Progenitor cell of endocrine pancreas (in vitro differentiated cells): ENCODE data around the gene CHURC1. TPM values are rescaled to one million over a fixed set of nuclear protein-coding genes. Genes with fewer than 3 reads are reported as not detected.

Source experiments
- DNase-seq: peaks from one replicate; pipeline ENCODE4 v3.0.0; 2021; ENCODE audit warnings: low spot score; ENCODE audit not compliant: unreplicated experiment
- H3K27ac Mint-ChIP-seq: 2 replicates; pipeline ENCODE4 v1.8.0; 2021; ENCODE audit warnings: mild to moderate bottlenecking, moderate library complexity, mixed read lengths
- H3K27me3 Mint-ChIP-seq: 2 replicates; pipeline ENCODE4 v1.8.0; 2021; ENCODE audit warnings: mixed read lengths
- H3K36me3 Mint-ChIP-seq: 2 replicates; pipeline ENCODE4 v1.8.0; 2022; ENCODE audit warnings: mixed read lengths; ENCODE audit not compliant: insufficient read depth
- H3K4me1 Mint-ChIP-seq: 2 replicates; pipeline ENCODE4 v1.8.0; 2021; ENCODE audit warnings: low read depth, mixed read lengths
- H3K4me3 Mint-ChIP-seq: 2 replicates; pipeline ENCODE4 v1.8.0; 2021; ENCODE audit warnings: low read depth, mild to moderate bottlenecking, moderate library complexity, mixed read lengths
- H3K9me3 Mint-ChIP-seq: 2 replicates; pipeline ENCODE4 v1.8.0; 2021; ENCODE audit warnings: low read depth, mixed read lengths
- total RNA-seq: library from RNA; stranded (reverse); gene quantifications from 2 replicates; pipeline ENCODE4 v1.2.1, GENCODE V29; 2021
- TF ChIP-seq, protein P1 (sequence below): fragments of 200-600 bp; sonication (generic); IDR thresholded peaks from one replicate; pipeline ENCODE4 v1.5.0; 2021; ENCODE audit warnings: antibody characterized with exemption, mild to moderate bottlenecking; ENCODE audit not compliant: unreplicated experiment

The CHURC1 gene
- total RNA-seq, 1 donor from 2014 or later = 37.2 TPM

DNA sequence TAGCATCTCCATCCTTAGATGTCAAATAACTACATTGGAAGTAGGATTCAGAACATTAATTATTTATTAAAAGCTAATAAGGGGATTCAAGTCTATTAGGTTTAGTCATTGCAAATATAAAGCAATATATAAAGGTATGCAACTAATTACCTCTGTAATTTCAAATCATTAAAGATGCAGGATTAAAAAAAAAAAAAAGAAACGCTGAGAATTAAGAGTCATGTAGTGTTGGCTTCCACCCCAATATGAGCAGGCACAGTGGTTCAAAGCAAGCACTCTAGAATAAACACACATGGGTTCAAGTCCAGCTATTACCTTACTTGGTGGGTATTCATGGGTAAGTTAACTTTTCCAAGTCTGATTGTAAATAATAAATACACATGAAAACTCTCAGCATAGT lies 45.4 kb upstream of the CHURC1 start:
- Mint-ChIP-seq H3K27ac (no peak overlapping the region), H3K4me1 (no peaks in the 10 kb centered on the region), H3K36me3 (no peaks in the 10 kb centered on the region), H3K27me3 (peaks cover 50% of the 10 kb centered on the region), H3K4me3 (no peak overlapping the region), H3K9me3 (no peaks in the 10 kb centered on the region)
- DNase-seq = no peak
- TF ChIP-seq, protein P1, sequence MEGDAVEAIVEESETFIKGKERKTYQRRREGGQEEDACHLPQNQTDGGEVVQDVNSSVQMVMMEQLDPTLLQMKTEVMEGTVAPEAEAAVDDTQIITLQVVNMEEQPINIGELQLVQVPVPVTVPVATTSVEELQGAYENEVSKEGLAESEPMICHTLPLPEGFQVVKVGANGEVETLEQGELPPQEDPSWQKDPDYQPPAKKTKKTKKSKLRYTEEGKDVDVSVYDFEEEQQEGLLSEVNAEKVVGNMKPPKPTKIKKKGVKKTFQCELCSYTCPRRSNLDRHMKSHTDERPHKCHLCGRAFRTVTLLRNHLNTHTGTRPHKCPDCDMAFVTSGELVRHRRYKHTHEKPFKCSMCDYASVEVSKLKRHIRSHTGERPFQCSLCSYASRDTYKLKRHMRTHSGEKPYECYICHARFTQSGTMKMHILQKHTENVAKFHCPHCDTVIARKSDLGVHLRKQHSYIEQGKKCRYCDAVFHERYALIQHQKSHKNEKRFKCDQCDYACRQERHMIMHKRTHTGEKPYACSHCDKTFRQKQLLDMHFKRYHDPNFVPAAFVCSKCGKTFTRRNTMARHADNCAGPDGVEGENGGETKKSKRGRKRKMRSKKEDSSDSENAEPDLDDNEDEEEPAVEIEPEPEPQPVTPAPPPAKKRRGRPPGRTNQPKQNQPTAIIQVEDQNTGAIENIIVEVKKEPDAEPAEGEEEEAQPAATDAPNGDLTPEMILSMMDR = no peak

DNA sequence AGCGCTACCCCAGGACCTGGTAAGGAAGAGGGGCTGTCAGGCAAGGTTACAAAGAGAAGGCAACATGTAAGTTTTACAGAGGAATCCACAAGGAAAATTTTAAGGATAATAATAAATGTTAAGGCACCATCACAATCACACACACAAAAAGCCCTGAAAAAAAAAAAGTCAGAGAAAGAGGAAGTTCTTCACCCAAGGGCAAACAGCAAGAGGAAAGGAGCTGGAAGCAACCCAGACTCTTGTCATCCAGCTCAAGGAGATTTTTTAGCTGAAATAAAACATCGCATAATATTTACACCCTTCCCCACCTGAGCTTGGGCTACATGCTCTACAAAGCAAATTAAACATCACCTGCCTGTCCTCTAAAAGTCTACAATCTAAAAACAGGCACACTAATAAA lies 44.1 kb upstream of the CHURC1 start:
- H3K4me3 Mint-ChIP-seq = no peak overlapping the region
- H3K36me3 Mint-ChIP-seq = no peaks in the 10 kb centered on the region
- no peak for DNase-seq
- H3K9me3 Mint-ChIP-seq = no peaks in the 10 kb centered on the region
- H3K27me3 Mint-ChIP-seq = peaks cover 59% of the 10 kb centered on the region
- TF ChIP-seq, protein P1 = no peak
- no peaks in the 10 kb centered on the region for H3K4me1 Mint-ChIP-seq
- no peak overlapping the region for H3K27ac Mint-ChIP-seq

DNA sequence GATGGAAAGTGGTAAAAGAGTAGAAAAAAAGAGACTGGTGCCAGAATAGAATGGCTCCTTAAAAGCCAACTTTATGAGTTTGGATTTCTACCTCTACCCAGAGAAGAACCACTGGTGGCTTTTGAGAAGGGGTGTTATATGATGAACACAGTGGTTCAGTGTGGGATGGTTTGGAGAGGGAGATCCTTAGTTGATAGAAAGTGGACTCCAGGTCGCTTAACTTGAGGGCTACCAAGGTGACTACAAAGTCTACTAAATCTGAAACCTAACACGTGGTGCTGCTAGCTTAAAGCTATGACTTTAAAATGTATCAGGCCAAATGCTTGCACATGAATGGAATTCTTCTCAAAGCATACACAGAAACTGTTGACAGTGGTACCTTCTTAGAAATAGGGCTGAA lies 42.9 kb upstream of the CHURC1 start:
- TF ChIP-seq, protein P1 = no peak
- Mint-ChIP-seq H3K4me3 (no peak overlapping the region), H3K9me3 (no peaks in the 10 kb centered on the region), H3K27me3 (peaks cover 59% of the 10 kb centered on the region), H3K27ac (no peak overlapping the region), H3K36me3 (no peaks in the 10 kb centered on the region), H3K4me1 (no peaks in the 10 kb centered on the region)
- DNase-seq = no peak

DNA sequence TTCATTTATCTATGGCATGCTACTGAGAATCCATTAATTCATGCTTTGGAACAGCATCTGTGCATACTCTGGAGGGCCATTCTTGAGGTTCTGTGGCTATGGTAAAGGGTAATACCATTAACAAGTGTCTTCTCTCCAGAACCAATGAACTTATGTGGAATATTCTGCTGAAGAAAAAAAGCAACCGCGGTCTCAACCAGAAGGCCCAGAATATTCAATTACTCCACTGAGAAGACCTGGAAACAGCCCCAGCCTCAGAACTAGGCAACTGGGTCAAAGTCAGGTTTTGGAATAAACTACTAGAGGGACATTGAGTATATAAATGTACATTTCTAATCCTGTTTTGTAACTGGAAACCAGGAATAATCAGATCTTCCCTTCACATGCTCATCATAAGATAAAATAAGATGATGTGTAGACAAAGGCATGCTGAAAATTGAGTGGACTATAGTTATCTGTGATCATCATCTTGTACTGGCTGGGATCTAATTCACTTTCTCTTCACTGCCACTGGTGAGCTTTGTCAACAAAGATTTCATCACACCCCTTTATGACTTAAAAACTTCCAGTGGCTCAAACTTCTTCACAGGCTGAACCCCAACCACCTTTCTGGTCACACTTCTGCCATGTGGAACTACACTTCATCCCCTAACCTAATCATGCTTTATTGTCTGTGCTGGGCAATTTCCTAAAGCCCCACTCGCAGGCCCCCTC lies 40.6 kb upstream of the CHURC1 start:
- Mint-ChIP-seq H3K9me3 (no peaks in the 10 kb centered on the region), H3K4me3 (no peak overlapping the region), H3K27ac (no peak overlapping the region), H3K27me3 (peaks cover 72% of the 10 kb centered on the region), H3K4me1 (no peaks in the 10 kb centered on the region), H3K36me3 (no peaks in the 10 kb centered on the region)
- no peak for DNase-seq
- TF ChIP-seq, protein P1 = no peak

DNA sequence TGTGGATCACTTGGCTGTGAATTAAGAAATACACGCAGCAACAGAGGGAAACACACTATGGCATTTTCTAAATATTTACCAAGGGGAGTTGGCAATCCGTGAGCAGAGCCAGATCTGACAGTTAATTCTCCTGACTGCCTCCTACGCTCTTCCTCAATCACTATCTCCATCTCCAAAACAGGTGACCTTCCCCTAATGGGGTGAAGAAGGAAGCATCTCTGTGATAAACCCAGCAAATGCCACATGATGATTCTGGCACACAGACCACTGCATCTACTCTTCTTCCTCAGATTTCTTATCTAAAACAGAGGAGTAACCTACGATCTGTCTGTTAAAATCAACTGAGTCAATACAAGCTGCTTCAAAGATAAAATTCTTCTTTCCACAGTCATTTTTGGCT lies 38.9 kb upstream of the CHURC1 start:
- H3K4me3 Mint-ChIP-seq = no peak overlapping the region
- H3K27me3 Mint-ChIP-seq = peaks cover 73% of the 10 kb centered on the region
- no peak overlapping the region for H3K27ac Mint-ChIP-seq
- DNase-seq = no peak
- no peaks in the 10 kb centered on the region for H3K9me3 Mint-ChIP-seq
- no peaks in the 10 kb centered on the region for H3K4me1 Mint-ChIP-seq
- TF ChIP-seq, protein P1 = no peak
- no peaks in the 10 kb centered on the region for H3K36me3 Mint-ChIP-seq
